Activated naive CD4-positive, alpha-beta T cell treated with anti-CD3 and anti-CD28 coated beads for 36 hours (primary cell): ENCODE data around the gene NR6A1. TPM values are rescaled to one million over a fixed set of nuclear protein-coding genes. Genes with fewer than 3 reads are reported as not detected.

Experiments used
- CTCF ChIA-PET: fragments of 350-600 bp; sonication (Branson Sonifier 250); formaldehyde crosslinking; loops from one replicate; lab custom pipeline; 2021; ENCODE audit warnings: antibody characterized with exemption; lab: Charles Lee
- DNase-seq: peaks from one replicate; pipeline ENCODE4 v3.0.0-alpha.2; 2020
- H3K27ac Mint-ChIP-seq: one replicate; pipeline ENCODE4 v1.8.0; 2021; ENCODE audit warnings: mild to moderate bottlenecking, mixed read lengths
- H3K27me3 Mint-ChIP-seq: one replicate; pipeline ENCODE4 v1.8.0; 2021; ENCODE audit warnings: low read depth, mixed read lengths
- H3K36me3 Mint-ChIP-seq: one replicate; pipeline ENCODE4 v1.8.0; 2021; ENCODE audit warnings: low read depth, mixed read lengths
- H3K4me1 Mint-ChIP-seq: one replicate; pipeline ENCODE4 v1.8.0; 2021; ENCODE audit warnings: low read depth, mixed read lengths
- H3K4me3 Mint-ChIP-seq: one replicate; pipeline ENCODE4 v1.8.0; 2021; ENCODE audit warnings: mild to moderate bottlenecking, moderate library complexity, mixed read lengths
- H3K9me3 Mint-ChIP-seq: one replicate; pipeline ENCODE4 v1.8.0; 2021; ENCODE audit warnings: mixed read lengths
- intact Hi-C: fragments of 100-400 bp; cut with micrococcal nuclease; formaldehyde crosslinking; loops from one replicate; pipeline ENCODE4 v1.15.1; 2023
- total RNA-seq, 2 experiments: library from RNA; stranded (reverse); gene quantifications; one replicate each; pipeline ENCODE4 v1.2.3, GENCODE V29; 2021

The NR6A1 gene
- total RNA-seq, 2 experiments from 2014 or later = 1.8 TPM

DNA sequence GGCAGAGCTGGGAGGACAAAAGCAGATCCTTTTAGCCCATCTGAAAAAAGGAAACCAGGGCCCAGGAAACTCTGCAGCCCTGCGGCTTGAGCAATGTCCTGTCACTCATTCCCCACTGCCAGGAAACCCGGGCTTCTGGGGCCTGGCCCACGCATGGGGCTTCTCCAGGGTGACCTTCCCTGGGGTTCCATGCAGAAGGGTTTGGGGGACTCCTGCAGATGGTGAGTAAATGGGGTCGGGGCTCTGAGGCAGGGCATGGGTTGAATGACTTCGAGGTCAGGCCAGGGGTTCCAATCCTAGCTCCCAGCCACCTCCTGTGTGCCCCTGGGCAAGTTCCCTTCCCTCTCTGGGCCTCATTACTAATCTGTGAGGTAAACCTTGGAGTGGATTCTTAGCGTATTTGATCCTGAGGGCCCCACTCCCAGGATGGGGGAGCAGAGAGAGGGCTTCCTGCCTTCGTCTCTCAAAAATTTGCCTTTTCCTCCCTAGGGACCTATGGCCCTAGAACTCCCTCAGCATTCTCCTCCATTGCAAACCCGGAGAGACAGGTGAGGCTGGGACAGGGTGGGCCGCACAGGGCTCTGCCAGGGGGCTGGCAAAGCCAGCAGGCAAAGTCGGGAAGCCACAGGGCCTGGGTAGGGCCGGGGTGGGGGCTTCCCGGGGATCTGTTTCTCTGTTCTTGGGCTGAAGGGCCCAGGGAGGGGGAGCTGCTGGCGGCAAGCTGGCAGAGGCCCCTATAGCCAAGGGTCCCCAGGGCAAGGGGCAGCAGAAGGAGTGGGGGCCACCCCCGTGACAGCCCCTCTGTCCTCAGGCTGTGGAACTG, 295.0 kb downstream of the NR6A1 start:
- Mint-ChIP-seq H3K36me3 (no peaks in the 10 kb centered on the region), H3K4me1 (no peaks in the 10 kb centered on the region), H3K27me3 (peaks cover 18% of the 10 kb centered on the region), H3K9me3 (no peaks in the 10 kb centered on the region), H3K4me3 (no peak overlapping the region), H3K27ac (no peak overlapping the region)
- DNase-seq = no peak
- intact Hi-C loops = no loop called here
- CTCF ChIA-PET = no interaction called here

DNA sequence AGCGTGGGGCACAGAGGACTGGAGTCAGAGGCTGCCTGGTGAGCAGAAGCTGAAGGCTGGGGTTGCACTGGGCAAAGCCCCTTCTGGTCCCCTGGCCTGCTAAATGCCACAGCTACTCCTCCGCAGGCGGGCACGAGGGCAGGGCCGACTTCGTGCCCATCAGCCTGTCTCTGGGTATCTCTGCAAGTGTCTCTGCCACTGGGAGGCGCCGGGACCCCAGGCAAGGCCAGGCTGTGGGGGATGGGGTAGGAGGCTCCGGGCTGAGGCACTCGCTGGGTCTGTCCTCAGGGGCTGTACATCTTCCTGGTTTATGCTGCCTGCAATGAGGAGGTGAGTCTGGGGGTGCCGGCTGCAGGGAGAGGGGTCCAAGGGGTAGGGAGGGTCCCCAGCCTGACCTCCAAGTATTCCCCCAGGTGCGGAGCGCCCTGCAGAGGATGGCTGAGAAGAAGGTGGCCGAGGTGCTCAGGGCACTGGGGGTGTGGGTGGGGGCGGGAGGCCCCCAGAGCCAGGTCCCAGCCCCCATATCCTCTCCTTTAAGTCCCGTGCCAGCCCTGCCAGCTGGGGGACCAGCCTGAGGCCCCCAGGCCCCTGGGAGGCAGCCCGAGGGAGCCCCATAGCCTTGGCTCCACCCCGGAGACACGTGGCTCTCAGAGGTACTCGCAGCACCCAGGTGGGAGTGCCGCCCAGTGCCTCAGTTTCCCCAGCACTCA, 295.8 kb downstream of the NR6A1 start:
- intact Hi-C loops = no loop called here
- Mint-ChIP-seq H3K4me1 (no peaks in the 10 kb centered on the region), H3K27ac (no peak overlapping the region), H3K9me3 (no peaks in the 10 kb centered on the region), H3K4me3 (no peak overlapping the region), H3K27me3 (peaks cover 18% of the 10 kb centered on the region), H3K36me3 (no peaks in the 10 kb centered on the region)
- CTCF ChIA-PET = interaction anchor here (0.6 kb wide), 1 partner anchor 222 kb away, joined by 3 read pairs; no protein-coding TSS in a partner anchor
- no peak for DNase-seq

DNA sequence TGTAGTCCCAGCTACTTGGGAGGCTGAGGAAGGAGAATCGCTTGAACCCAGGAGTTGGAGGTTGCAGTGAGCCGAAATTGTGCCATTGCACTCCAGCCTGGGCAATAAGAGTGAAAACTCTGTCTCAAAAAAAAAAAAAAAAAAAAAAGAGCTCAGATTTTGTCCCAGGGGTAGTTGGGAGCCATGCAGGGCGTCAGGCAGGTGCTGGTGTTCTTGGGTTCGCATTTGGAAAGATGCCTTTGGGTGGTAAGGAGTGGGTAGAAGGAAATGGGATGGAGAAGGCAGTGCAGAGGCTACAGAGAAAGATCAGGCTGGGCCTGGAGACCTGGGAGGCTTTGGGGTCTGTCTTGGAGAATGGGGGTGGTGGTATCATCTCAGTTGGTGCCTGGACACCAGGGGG, 297.0 kb downstream of the NR6A1 start:
- Mint-ChIP-seq H3K36me3 (no peaks in the 10 kb centered on the region), H3K27ac (no peak overlapping the region), H3K4me1 (no peaks in the 10 kb centered on the region), H3K9me3 (no peaks in the 10 kb centered on the region), H3K4me3 (no peak overlapping the region), H3K27me3 (peaks cover 15% of the 10 kb centered on the region)
- intact Hi-C loops = no loop called here
- CTCF ChIA-PET = no interaction called here
- DNase-seq = no peak

DNA sequence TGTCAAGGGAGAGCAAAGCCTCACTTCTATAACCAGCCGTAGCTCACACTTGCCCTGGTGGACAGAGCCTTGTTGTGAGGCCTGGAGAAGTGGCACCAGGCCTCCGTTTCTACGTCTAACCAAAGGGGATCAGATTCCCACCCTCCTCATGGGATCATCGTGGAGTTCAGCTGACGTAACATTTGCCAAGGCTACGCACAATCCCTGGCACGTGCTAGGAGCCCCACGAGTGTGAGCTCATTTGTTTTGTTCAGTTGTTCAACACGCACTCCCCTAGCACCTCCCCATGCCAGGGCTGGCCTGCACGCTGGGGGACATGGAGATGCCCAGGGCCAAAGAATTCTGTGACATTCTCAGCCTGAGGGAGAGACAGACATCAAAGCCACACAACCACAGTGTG, 297.8 kb downstream of the NR6A1 start:
- CTCF ChIA-PET = interaction anchor here (1.6 kb wide), 1 partner anchor 64 kb away, joined by 3 read pairs; no protein-coding TSS in a partner anchor
- H3K4me1 Mint-ChIP-seq = no peaks in the 10 kb centered on the region
- intact Hi-C loops = no loop called here

DNA sequence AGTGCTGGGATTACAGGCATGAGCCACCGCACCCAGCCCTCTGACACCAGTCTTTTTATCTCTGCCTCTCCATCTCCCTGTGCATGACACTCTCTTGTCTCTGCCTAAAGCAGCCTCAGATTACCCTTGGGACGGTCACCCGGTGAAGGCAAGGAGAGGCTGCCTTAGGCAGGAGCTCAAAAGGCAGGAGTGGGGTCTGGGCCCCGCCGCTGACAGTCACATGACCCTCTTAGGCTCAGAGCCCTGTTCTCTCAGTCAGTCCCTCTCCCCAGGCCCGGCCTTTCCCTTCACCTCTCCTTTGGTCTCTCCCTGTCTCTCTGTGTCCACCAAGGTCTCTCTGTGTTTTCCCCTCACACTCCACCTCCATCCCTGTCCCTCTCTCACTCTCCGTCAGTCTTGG, 298.3 kb downstream of the NR6A1 start:
- H3K4me1 Mint-ChIP-seq = no peaks in the 10 kb centered on the region
- CTCF ChIA-PET = interaction anchor here (1.6 kb wide), 1 partner anchor 64 kb away, joined by 3 read pairs; no protein-coding TSS in a partner anchor
- H3K4me3 Mint-ChIP-seq = no peak overlapping the region
- no peaks in the 10 kb centered on the region for H3K36me3 Mint-ChIP-seq
- peaks cover 8% of the 10 kb centered on the region for H3K27me3 Mint-ChIP-seq
- intact Hi-C loops = no loop called here
- no peak for DNase-seq
- H3K27ac Mint-ChIP-seq = no peak overlapping the region
- no peaks in the 10 kb centered on the region for H3K9me3 Mint-ChIP-seq

More for the DNA sequence above, 297.8 kb downstream of the NR6A1 start:
- Mint-ChIP-seq H3K9me3 (no peaks in the 10 kb centered on the region), H3K36me3 (no peaks in the 10 kb centered on the region), H3K4me3 (no peak overlapping the region), H3K27me3 (peaks cover 12% of the 10 kb centered on the region), H3K27ac (no peak overlapping the region)
- DNase-seq = no peak

DNA sequence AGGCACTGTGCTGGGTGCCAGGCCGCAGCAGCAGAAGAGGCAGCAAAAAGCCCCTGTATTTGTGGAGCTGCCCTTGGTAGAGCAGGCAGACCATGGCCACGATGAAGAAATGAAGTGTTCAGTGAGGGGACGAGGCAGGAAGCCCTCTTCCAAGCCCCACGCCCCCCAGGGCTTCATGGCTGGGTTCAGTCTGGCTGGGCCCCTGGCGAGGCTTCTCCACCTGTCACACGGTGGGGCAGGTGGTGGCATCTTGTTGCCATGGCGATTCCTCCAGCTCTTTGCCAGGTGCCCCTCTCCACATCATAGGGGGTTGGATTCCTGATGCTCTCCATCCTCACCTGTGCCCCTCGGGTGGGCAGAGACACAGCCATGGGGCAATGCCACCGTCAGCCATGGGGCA, 299.4 kb downstream of the NR6A1 start:
- no peaks in the 10 kb centered on the region for H3K9me3 Mint-ChIP-seq
- no peak for DNase-seq
- H3K27me3 Mint-ChIP-seq = peaks cover 7% of the 10 kb centered on the region
- H3K4me3 Mint-ChIP-seq = no peak overlapping the region
- CTCF ChIA-PET = no interaction called here
- intact Hi-C loops = no loop called here
- no peaks in the 10 kb centered on the region for H3K4me1 Mint-ChIP-seq
- no peaks in the 10 kb centered on the region for H3K36me3 Mint-ChIP-seq
- H3K27ac Mint-ChIP-seq = no peak overlapping the region

DNA sequence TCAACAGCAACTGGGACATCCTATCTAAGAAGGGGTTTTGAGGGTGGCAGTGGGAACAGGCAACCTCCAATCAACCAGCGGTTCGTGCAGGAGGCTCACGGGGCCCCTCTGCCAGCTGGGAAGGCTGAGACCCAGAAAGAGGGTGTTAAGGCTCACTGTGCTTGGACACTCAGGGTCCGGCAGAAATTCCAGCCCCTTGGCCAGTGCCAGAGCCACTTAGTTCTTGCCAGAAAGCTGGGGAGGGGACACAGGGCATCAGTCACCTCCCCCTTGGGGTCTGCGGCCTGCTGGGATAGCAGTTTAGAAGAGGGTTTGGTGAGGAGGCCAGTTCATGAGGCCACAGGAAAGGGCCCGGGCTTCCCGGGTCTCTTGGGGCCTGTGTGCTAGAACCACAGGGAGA, 300.4 kb downstream of the NR6A1 start:
- no peaks in the 10 kb centered on the region for H3K4me1 Mint-ChIP-seq
- H3K4me3 Mint-ChIP-seq = no peak overlapping the region
- H3K36me3 Mint-ChIP-seq = no peaks in the 10 kb centered on the region
- H3K27me3 Mint-ChIP-seq = peaks cover 4% of the 10 kb centered on the region
- no peak overlapping the region for H3K27ac Mint-ChIP-seq
- intact Hi-C loops = no loop called here
- CTCF ChIA-PET = no interaction called here
- DNase-seq = no peak
- H3K9me3 Mint-ChIP-seq = no peaks in the 10 kb centered on the region

DNA sequence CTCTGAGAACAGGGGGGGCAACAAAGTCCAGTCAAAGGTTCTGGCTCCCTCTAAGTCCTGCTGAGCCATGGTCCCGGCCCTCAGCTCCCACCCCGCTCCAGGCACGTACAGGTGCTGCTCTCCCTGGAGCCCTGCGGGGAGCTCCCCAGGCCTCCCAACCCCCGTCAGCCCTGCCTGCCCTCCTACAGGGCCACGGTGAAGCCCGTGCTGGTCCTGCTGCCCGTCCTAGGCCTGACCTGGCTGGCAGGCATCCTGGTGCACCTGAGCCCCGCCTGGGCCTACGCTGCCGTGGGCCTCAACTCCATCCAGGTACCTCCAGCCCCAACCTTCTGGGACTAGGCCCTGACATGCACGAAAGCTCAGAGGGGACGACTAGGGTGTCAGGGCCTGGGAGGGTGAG, 300.8 kb downstream of the NR6A1 start:
- CTCF ChIA-PET = no interaction called here
- Mint-ChIP-seq H3K9me3 (no peaks in the 10 kb centered on the region), H3K27me3 (peaks cover 4% of the 10 kb centered on the region), H3K36me3 (no peaks in the 10 kb centered on the region), H3K4me3 (no peak overlapping the region), H3K4me1 (no peaks in the 10 kb centered on the region), H3K27ac (no peak overlapping the region)
- DNase-seq = no peak
- intact Hi-C loops = no loop called here

DNA sequence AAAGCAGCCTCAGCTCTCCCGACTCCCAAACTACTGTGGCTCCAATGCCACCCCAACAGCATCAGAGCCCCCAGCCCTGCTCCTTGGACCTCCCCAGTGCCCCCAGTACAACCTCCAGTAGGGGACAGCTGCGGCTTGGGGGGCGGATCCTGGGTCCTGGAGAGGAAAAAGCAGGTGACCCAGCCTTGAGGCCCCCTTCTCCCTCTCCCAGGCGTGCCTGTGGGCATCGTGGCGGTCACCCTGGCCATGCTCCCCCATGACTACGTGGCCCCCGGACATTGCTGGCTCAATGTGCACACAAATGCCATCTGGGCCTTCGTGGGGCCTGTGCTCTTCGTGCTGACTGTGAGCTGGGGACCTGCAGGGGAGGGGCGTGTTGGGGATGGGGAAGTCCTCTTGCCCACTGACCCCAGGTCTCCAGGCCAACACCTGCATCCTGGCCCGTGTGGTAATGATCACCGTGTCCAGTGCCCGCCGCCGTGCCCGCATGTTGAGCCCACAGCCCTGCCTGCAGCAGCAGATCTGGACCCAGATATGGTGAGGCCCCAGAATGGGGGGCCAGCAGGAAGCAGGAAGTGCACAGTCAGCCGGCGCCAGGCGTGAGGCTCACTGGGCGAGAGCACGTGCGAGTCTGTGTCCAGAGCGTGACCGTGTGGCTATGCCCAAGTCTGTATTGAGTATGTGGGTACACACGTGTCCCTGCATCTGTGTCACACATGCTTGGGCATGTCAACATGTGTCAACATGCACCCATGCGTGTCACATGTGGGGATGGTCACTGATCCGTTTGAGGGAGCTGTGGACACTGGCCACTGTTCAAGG, 301.9 kb downstream of the NR6A1 start:
- no peak for DNase-seq
- no peaks in the 10 kb centered on the region for H3K36me3 Mint-ChIP-seq
- CTCF ChIA-PET = no interaction called here
- H3K9me3 Mint-ChIP-seq = no peaks in the 10 kb centered on the region
- H3K4me1 Mint-ChIP-seq = no peaks in the 10 kb centered on the region
- no peak overlapping the region for H3K27ac Mint-ChIP-seq
- H3K4me3 Mint-ChIP-seq = no peak overlapping the region
- H3K27me3 Mint-ChIP-seq = peaks cover 8% of the 10 kb centered on the region
- intact Hi-C loops = no loop called here

DNA sequence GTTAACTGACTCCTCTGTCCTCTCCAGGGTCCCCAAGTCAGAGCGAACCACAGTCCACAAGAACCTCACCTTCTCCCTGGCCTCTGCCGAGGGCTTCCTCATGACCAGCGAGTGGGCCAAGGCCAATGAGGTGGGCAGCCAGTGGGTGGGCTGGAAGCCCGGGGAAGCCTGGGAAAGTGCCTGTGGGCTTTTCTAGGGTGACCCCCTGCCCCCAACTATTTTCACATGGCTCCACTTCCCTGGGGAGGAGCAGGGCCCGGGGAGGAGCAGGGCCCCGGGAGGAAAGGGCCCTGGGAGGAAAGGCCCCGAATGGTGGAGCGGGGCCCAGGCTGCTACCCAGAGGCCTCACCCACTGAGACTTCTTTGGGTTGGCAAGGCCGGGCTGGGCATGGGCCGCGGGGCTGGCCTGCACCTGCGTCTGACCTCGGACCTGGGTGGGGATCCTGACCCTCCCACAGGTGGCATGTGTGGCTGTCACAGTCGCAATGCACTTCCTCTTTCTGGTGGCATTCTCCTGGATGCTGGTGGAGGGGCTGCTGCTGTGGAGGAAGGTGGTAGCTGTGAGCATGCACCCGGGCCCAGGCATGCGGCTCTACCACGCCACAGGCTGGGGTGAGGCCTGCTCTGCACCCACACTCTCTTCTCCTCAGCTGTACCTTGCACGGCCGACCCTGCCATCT, 302.9 kb downstream of the NR6A1 start:
- no peak for DNase-seq
- intact Hi-C loops = no loop called here
- H3K27ac Mint-ChIP-seq = no peak overlapping the region
- H3K9me3 Mint-ChIP-seq = no peaks in the 10 kb centered on the region
- no peaks in the 10 kb centered on the region for H3K36me3 Mint-ChIP-seq
- H3K4me3 Mint-ChIP-seq = no peak overlapping the region
- H3K27me3 Mint-ChIP-seq = peaks cover 8% of the 10 kb centered on the region
- no peaks in the 10 kb centered on the region for H3K4me1 Mint-ChIP-seq
- CTCF ChIA-PET = no interaction called here

DNA sequence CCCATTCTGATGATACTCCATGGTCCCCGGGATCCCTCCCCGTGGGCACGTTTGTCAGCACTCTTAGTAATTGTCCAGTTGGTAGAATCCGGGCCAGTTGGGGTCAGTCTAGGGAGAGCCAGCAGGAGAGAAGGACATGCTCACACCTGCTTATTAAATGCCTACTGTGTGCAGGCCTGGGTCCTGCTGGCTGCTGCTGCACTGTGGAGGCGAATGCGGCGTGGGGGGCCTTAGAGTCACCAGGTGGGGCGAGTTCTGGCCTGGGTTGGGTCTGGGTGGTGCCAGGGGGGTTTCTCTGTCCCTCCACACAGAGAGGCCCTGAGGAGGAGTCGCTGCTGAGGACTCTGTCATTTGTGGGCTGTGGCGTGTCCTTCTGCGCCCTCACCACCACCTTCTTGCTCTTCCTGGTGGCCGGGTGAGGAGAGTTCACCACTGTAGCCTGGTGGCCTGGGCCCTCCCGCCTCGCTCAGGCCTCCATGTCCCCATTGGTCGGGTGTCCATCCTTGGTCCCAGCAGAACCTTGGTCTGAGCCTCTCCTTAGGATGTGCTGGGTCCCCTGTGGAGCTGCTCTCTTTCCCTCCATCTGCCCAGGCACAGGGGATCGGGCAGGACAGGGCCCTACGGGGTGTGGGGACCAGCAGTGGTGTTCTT, 303.6 kb downstream of the NR6A1 start:
- no peak overlapping the region for H3K27ac Mint-ChIP-seq
- no peaks in the 10 kb centered on the region for H3K36me3 Mint-ChIP-seq
- CTCF ChIA-PET = no interaction called here
- H3K4me3 Mint-ChIP-seq = no peak overlapping the region
- H3K4me1 Mint-ChIP-seq = no peaks in the 10 kb centered on the region
- H3K9me3 Mint-ChIP-seq = no peaks in the 10 kb centered on the region
- no peak for DNase-seq
- peaks cover 8% of the 10 kb centered on the region for H3K27me3 Mint-ChIP-seq
- intact Hi-C loops = no loop called here
